Dermis microvascular lymphatic vessel endothelial cell (primary cell): ENCODE data around the gene PLCH2. TPM values are rescaled to one million over a fixed set of nuclear protein-coding genes. Genes with fewer than 3 reads are reported as not detected.

Source experiments
- DNase-seq, 2 donors: peaks; one replicate each; pipeline versions ENCODE4 v3.0.0 to v3.0.0-alpha.2; 2010; ENCODE audit warnings: low read depth in 2 of 2
- total RNA-seq: library from RNA; depleted of rRNA; stranded (reverse); fragments of >200 nt; gene quantifications from 2 replicates; pipeline ENCODE4 v1.2.1, GENCODE V29; 2014

The PLCH2 gene
- total RNA-seq, 1 donor from 2014 or later, result under 0.01 TPM

GRCh38 chr1:2498648-2499047 is 22.6 kb downstream of the PLCH2 start:
- DNase-seq, result no peak

GRCh38 chr1:2499260-2499659 is 23.2 kb downstream of the PLCH2 start:
- DNase-seq, result no peak

DNA sequence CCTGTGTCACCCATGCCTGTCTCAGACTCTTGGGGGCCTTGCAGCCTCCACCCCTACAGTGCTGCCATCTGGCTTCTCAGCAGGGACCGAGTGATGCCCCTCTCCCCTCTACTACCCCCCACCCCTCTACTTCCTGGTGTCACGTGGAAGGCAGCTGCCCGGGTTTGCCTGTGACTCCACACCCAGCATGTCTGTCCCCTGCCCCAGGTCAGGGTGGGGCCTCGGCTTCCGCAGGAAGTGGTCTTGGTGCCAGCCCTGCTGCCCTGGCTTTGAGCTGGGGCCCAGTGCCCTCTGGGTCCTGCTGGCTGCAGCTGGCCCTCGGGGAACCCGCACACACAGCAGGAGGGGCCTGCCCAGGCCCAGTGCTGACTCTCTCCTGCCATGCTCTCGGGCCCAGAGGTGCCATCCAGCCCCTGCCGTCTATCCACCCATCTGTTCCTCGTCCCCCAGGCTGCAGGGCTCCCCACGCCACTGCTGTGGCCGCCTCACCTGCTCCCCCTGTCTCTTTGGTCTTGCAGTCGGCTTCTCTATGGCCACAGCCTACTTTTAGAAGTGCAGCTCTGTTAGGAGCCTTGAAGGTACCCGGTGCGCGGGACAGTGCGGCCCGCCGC is 24.0 kb downstream of the PLCH2 start:
- DNase-seq, result no peak

- no peak for DNase-seq
Observed at GRCh38 chr1:2501041-2501819, 25.1 kb downstream of the PLCH2 start.

DNA sequence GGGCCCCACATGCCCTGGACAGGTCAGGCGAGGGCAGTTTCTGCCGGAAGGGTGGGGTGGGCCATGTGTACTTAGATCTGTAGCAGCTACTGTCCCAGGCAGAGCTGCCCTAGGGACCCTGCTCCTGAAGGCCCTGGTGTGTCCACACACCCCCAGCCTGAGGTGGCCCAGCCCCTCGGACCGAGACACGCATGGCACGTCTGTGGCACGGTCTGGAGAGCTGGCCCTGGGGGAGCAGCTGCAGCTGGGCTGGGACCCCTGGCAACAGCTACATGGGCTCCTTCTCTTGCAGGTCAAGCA is 25.7 kb downstream of the PLCH2 start:
- DNase-seq, result no peak

DNA sequence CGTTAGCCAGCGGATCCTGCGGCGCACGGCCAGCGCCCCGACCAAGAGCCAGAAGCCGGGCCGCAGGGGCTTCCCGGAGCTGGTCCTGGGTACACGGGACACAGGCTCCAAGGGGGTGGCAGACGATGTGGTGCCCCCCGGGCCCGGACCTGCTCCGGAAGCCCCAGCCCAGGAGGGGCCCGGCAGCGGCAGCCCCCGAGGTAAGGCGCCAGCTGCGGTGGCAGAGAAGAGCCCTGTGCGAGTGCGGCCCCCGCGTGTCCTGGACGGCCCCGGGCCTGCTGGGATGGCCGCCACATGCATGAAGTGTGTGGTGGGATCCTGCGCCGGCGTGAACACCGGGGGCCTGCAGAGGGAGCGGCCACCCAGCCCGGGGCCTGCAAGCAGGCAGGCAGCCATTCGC is 26.1 kb downstream of the PLCH2 start:
- no peak for DNase-seq

DNA sequence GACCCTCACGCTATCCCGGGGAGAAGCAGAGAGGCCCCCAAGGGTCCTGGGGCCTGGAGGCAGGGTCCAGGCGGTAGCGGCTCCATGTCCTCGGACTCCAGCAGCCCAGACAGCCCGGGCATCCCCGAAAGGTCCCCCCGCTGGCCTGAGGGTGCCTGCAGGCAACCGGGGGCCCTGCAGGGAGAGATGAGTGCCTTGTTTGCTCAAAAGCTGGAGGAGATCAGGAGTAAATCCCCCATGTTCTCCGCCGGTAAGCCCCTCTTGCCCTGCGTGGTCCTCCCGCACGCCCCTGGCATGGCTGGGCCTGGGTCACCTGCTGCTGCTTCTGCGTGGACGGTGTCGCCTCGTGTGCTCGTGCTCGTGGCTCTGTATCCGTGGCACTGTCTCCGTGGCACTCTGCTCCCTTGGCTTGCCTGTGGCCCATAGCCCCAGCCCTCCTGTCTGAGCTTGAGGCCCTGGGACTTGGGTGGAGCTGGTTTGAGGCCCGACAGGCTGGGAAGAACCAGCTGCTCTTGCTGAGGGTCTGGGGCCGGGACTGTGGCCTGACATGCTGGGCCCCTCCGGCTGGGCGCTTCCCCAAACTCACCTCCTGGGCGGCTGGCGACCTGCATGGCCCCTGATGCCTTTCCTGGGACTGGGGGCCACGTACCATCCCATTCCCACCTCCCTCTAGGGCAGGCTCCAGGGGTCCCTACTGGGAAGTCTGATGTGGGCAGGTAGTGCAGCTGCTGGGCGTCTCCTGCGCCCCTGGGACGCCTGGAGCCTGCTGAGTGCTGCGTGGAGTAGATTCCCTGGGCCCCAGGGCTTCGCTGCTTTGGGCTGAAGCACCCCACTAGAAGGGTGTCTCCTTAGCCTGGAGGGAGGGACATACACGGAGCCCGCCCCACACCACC is 26.8 kb downstream of the PLCH2 start:
- no peak for DNase-seq

DNA sequence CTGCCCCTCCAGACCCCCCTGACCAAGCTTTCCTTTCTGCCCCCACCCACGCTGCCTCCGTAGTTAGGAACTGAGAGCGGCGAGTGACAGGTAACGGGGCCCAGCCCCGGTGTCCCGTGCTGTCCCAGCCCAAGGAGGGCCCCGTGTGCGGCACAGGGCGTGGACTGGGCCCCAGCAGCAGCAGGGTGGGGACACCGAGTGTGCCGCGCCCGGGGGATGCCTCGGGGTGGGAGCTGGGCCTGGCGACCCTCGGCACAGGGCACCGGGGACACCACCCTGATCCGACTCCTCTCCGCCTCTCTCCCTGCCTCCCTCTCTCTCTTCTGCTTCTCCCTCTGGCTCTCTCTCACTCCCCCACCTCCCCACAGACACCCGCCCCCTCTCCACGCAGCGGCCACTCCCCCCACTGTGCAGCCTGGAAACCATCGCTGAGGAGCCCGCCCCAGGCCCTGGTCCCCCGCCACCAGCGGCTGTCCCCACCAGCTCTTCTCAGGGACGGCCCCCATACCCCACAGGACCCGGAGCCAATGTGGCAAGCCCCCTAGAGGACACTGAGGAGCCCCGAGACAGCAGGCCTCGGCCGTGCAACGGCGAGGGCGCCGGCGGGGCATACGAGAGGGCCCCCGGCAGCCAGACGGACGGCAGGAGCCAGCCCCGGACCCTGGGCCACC is 27.6 kb downstream of the PLCH2 start:
- no peak for DNase-seq

DNA sequence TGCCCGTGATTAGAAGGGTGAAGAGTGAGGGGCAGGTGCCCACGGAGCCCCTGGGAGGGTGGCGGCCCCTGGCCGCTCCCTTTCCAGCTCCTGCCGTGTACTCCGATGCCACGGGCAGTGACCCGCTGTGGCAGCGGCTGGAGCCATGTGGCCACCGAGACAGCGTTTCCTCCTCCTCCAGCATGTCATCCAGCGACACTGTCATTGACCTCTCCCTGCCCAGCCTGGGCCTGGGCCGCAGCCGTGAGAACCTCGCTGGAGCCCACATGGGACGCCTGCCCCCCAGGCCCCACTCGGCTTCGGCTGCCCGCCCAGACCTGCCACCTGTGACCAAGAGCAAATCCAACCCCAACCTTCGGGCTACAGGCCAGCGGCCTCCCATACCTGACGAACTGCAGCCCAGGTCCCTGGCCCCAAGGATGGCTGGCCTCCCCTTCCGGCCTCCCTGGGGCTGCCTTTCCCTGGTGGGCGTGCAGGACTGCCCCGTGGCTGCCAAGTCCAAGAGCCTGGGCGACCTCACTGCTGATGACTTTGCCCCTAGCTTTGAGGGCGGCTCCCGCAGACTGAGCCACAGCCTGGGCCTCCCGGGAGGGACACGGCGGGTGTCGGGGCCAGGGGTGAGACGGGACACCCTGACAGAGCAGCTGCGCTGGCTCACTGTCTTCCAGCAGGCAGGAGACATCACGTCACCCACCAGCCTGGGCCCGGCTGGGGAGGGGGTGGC is 28.3 kb downstream of the PLCH2 start:
- DNase-seq, result no peak

- DNase-seq, result no peak
Observed at GRCh38 chr1:2504949-2505272, 28.8 kb downstream of the PLCH2 start.

DNA sequence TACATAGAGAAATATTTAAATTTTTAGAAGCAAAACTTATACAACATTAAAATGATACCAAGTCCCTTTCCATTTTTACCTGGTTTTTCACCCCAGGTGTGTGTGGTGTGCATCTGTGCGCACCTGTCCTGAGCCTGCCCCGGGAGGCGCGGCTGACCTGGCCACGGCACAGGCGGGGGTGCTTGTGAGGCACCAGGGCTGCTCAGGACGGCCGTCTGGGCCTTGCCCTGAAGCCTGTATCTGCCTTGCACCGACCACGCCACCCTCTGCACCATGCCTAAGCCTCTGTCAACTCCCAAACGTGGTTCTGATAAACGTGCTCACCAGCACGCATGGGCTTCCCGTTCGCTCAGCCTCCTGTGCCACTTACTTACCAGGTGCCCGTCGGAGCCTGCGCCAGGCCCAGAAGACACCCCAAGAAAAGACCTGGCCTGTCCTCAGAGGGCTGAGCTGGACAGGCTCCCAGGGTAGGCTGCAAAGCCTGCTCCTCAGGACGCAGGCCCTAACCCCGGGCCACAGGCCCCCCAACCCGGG is 29.4 kb downstream of the PLCH2 start:
- no peak for DNase-seq

DNA sequence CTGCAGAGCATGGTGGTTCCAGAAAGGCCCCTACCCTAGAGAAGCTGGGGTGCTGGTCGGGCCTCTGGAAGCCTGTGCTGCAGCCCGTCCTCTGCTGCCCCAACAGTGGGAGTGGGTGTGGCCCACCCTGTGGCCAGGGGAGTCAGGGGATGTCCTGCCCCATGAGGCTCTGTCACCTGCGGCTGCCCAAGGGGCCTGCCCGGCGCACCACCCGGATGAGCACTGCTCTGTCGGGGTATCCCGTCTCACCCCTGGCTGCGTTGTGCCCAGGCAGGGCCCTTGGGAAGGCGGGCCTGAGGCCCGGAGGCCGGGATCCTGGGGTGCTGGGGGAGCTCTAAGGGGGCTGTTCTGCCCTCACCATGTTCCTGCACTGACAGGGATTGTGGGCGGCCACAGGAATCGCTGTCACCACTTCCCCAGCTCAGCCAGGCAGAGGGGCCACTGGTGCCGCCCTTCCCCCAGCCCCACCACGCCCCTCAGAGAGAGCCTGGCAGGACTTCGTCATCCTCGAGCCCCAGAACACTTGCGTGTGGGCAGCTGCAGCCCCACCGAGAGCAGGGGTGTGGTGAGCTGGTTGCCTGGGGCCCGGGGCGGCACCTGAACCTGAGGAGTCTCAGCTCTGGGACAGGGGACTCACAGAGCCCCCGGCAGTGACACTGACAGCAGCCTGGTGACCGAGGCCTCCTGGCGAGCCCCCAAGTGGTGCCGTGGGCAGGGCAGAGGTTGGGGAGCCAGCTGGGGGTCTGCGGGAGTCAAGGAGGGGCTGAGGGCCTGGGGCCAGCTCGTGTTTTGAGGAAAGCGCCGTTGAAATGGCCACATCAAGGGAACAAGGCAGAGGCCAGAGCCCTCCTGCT is 30.1 kb downstream of the PLCH2 start:
- DNase-seq, result no peak

DNA sequence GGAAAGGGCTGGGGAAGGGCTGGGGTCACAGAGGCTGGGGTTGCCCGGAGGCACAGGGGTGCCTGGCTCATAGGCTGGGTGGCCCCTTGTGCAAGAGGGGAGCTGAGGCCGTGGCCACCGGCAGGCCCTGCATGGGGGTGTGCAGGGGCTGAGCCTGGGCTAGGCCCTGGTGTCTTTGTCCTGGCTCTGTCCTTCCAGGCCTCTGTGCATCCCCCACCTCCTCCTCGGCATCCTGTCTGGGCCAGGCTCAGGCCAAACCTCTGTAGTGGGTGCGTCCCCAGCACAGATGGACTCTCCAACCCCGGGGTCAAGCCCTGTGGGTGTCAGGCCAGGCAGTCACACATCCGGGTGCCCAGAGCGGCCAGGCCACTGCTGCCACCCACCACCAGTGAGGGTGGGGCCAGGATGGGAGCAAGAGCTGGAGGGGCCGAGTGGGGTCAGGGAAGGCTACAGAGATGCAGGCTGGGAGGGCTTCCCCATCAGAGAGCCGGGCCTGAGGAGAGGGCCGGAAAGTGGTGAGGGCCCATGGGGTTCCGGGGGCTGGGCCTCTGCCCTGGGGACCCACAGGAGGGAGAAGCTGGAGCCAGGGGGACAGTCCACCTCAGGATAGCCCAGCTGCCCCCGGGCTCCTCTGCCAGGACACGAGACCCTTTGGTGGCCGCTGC is 30.9 kb downstream of the PLCH2 start:
- DNase-seq, result no peak

DNA sequence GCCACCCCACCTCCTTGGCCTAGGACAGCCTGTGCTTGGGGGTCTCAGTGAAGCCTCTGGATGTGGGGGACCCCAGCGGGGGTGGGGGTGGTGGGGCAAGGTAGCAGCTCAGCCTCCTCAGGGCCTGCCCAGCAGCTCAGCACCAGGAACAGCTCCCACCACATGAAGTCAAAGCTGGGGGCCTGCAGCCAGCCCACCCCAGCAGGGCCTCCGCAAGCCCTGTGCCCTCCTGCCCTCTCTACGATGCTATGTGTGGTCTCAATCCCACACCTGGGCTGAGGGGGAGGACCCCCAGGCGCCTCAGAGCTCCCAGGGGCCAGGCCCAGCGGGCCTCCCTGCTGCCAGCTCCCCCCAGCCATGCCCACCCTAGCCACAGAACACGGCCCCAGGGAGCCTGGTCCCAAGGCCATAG is 31.7 kb downstream of the PLCH2 start:
- DNase-seq, result no peak

- DNase-seq, result no peak
Observed at GRCh38 chr1:2508180-2508579, 32.1 kb downstream of the PLCH2 start.

DNA sequence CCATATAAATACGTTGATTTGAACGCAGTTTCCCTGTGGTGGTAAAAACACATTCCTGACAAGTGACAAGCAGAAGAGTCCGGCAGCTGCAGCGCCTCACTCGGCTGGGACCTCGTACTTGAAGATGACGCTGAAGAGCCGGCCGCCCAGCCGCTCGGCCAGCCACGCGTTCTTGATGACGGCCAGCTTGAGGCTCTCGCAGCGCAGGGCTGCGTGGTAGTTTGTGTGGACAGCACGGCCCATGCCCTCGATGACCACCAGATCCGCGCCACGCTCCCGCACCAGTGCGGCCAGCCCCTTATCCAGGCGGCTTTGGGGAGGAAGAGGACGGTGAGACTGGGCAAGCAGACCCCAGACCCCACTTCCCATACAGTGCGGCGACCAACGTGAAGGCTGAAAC is 32.7 kb downstream of the PLCH2 start:
- no peak for DNase-seq

GRCh38 chr1:2509589-2509988 is 33.5 kb downstream of the PLCH2 start:
- no peak for DNase-seq

- DNase-seq, result no peak
Observed at GRCh38 chr1:2510366-2511155, 34.5 kb downstream of the PLCH2 start.

- DNase-seq, result no peak
Observed at GRCh38 chr1:2512862-2513421, 36.9 kb downstream of the PLCH2 start.
